GM18909 (cell line): ENCODE data around the gene GPR21.

ENCODE experiments used
- ATAC-seq: cut with Tn5 transposase; IDR thresholded peaks from one replicate; pipeline ENCODE4 v1.9.1; 2021; ENCODE audit warnings: mild to moderate bottlenecking; ENCODE audit not compliant: unreplicated experiment, poor library complexity

The GPR21 gene

GRCh38 chr9:123062351-123063176 is 29.1 kb downstream of the GPR21 start:
- ATAC-seq, result no peak

- no peak for ATAC-seq
These were observed 29.7 kb downstream of the GPR21 start for GRCh38 chr9:123063177-123063598.

- ATAC-seq, result no peak
These were observed 30.4 kb downstream of the GPR21 start for GRCh38 chr9:123063896-123064295.

- no peak for ATAC-seq
These were observed 31.2 kb downstream of the GPR21 start for GRCh38 chr9:123064716-123065115.

- no peak for ATAC-seq
These were observed 31.7 kb downstream of the GPR21 start for GRCh38 chr9:123065196-123065595.

GRCh38 chr9:123067136-123067535 is 33.7 kb downstream of the GPR21 start:
- ATAC-seq, result no peak

GRCh38 chr9:123069010-123069481 is 35.6 kb downstream of the GPR21 start:
- no peak for ATAC-seq

- no peak for ATAC-seq
These were observed 36.7 kb downstream of the GPR21 start for GRCh38 chr9:123070198-123070597.

- ATAC-seq, result no peak
These were observed 39.0 kb downstream of the GPR21 start for GRCh38 chr9:123072407-123072995.

- no peak for ATAC-seq
These were observed 40.0 kb downstream of the GPR21 start for GRCh38 chr9:123073441-123073840.

- ATAC-seq, result no peak
These were observed 40.5 kb downstream of the GPR21 start for GRCh38 chr9:123073991-123074422.

- ATAC-seq, result no peak
These were observed 41.2 kb downstream of the GPR21 start for GRCh38 chr9:123074628-123075027.

- no peak for ATAC-seq
These were observed 47.0 kb downstream of the GPR21 start for GRCh38 chr9:123080444-123080843.

- ATAC-seq, result no peak
These were observed 48.4 kb downstream of the GPR21 start for GRCh38 chr9:123081824-123082223.

- no peak for ATAC-seq
These were observed 50.2 kb downstream of the GPR21 start for GRCh38 chr9:123083680-123084079.

- no peak for ATAC-seq
These were observed 50.8 kb downstream of the GPR21 start for GRCh38 chr9:123084256-123084655.
